Gastrocnemius medialis (tissue), 4 donors: ENCODE data around the gene RGS11. TPM values are rescaled to one million over a fixed set of nuclear protein-coding genes. Genes with fewer than 3 reads are reported as not detected.

Source experiments
- ATAC-seq, 2 donors: fragments of 150-250 bp; one replicate each; pipeline ENCODE4 v1.9.1; 2016
- DNase-seq, 2 donors: peaks; one replicate each; pipeline ENCODE4 v3.0.0-alpha.2; 2019
- H3K27ac ChIP-seq, 4 donors: fragments of 200-600 bp; sonication (generic); 1 replicate in 1 of 4; 2 replicates in 3 of 4; pipeline ENCODE4 v1.5.1; 2016 to 2018; ENCODE audit warnings: mild to moderate bottlenecking in 2 of 4, moderate library complexity in 1 of 4
- H3K27me3 ChIP-seq, 3 donors: fragments of 200-600 bp; sonication (generic) in 2 of 3; 1 replicate in 1 of 3; 2 replicates in 2 of 3; pipeline versions ENCODE4 v1.5.1 to v1.6.0; 2016 to 2019; ENCODE audit warnings: mild to moderate bottlenecking in 1 of 3, moderate library complexity in 1 of 3
- H3K36me3 ChIP-seq, 2 donors: fragments of 200-600 bp; sonication (generic) in 1 of 2; one replicate each; pipeline ENCODE4 v1.5.1; 2017 to 2018
- H3K4me1 ChIP-seq, 2 donors: fragments of 200-600 bp; sonication (generic) in 1 of 2; one replicate each; pipeline ENCODE4 v1.5.1; 2016 to 2017; ENCODE audit warnings: mild to moderate bottlenecking in 2 of 2
- H3K4me3 ChIP-seq, 4 donors: fragments of 200-600 bp; sonication (generic) in 3 of 4; 1 replicate in 1 of 4; 2 replicates in 3 of 4; pipeline ENCODE4 v1.5.1; 2016 to 2019; ENCODE audit warnings: mild to moderate bottlenecking in 2 of 4
- H3K9me3 ChIP-seq, 3 donors: fragments of 200-600 bp; sonication (generic) in 2 of 3; 1 replicate in 1 of 3; 2 replicates in 2 of 3; pipeline ENCODE4 v1.5.1; 2016 to 2019
- CTCF ChIP-seq, 5 experiments: fragments of 450-650 bp in 3 of 5; fragments of 200-600 bp in 2 of 5; sonication (generic) in 2 of 5; IDR thresholded peaks in 4 of 5; conservative IDR thresholded peaks in 1 of 5; 1 replicate in 4 of 5; 2 replicates in 1 of 5; pipeline ENCODE4 v1.5.1; 2016 to 2019; ENCODE audit warnings: antibody characterized with exemption in 5 of 5, mild to moderate bottlenecking in 3 of 5, moderate library complexity in 3 of 5
- POLR2A ChIP-seq, 2 donors: fragments of 450-650 bp; IDR thresholded peaks; one replicate each; pipeline ENCODE4 v1.6.1; 2017; ENCODE audit warnings: antibody characterized with exemption in 2 of 2, mild to moderate bottlenecking in 2 of 2, moderate library complexity in 2 of 2
- in situ Hi-C, 4 donors: fragments of 200-750 bp; cut with MboI; loops; one replicate each; pipeline versions ENCODE4 v1.15.0 to v1.8.0; 2017; ENCODE audit warnings: low sequenced_read_pairs in 4 of 4
- intact Hi-C: fragments of 100-400 bp; cut with DNase I; formaldehyde crosslinking; loops from one replicate; pipeline ENCODE4 v1.15.1; 2023; ENCODE audit warnings: low total_unique reads
- total RNA-seq, 4 donors: library from RNA; depleted of rRNA; stranded (reverse); fragments of >200 nt; gene quantifications; one replicate each; pipeline versions ENCODE4 v1.1.0 to v1.2.3, GENCODE V29; 2016

RGS11 gene
- total RNA-seq, 4 donors from 2014 or later: 1.2 to 2.2 (median 1.6) TPM

- intact Hi-C loops (no loop called here), in situ Hi-C loops (no loop called here)
- H3K27me3 ChIP-seq: no peaks in the 10 kb centered on the region
- TF ChIP-seq POLR2A (IDR thresholded peaks at IDR 0.05) (peak; percentile 98), CTCF (IDR thresholded peaks at IDR 0.05 in 4 of 5, conservative IDR thresholded peaks at IDR 0.05 in 1 of 5) (no peak)
- H3K36me3 ChIP-seq: peaks cover 6 to 39% of the 10 kb centered on the region in 2 donors
- H3K9me3 ChIP-seq: no peaks in the 10 kb centered on the region
- DNase-seq: peak; percentile 77 to 81
- H3K4me3 ChIP-seq: peak within 1 kb of the TSS; percentile 73 to 93 (median 90)
- H3K27ac ChIP-seq: peak within 1 kb of the TSS; percentile 92 to 98 (median 94)
- peak; percentile 94 for ATAC-seq
- peaks cover 10 to 18% of the 10 kb centered on the region in 2 donors for H3K4me1 ChIP-seq
Observed at GRCh38 chr16:228852-229730, 46.7 kb downstream of the RGS11 start, which contains the start of gene LUC7L. Gene LUC7L, minus strand, starts transcription at chr16:229449. Its CDS starts 110 bp downstream, at chr16:229339.

- TF ChIP-seq POLR2A (IDR thresholded peaks at IDR 0.05): no peak
- no peak for TF ChIP-seq CTCF (IDR thresholded peaks at IDR 0.05 in 4 of 5, conservative IDR thresholded peaks at IDR 0.05 in 1 of 5)
Observed at GRCh38 chr16:228151-228851, 47.4 kb downstream of the RGS11 start.

GRCh38 chr16:220021-220420 lies 55.7 kb downstream of the RGS11 start:
- no peak for DNase-seq
- H3K27me3 ChIP-seq: no peaks in the 10 kb centered on the region
- in situ Hi-C loops: no loop called here
- intact Hi-C loops: no loop called here
- TF ChIP-seq POLR2A (IDR thresholded peaks at IDR 0.05) (no peak), CTCF (IDR thresholded peaks at IDR 0.05 in 4 of 5, conservative IDR thresholded peaks at IDR 0.05 in 1 of 5) (no peak)
- no peak overlapping the region for H3K27ac ChIP-seq
- H3K4me3 ChIP-seq: no peak overlapping the region
- H3K4me1 ChIP-seq: no peaks in the 10 kb centered on the region
- no peak for ATAC-seq
- peaks cover 0 to 93% of the 10 kb centered on the region in 2 donors for H3K36me3 ChIP-seq
- no peaks in the 10 kb centered on the region for H3K9me3 ChIP-seq

More at GRCh38 chr16:228151-228851, 47.4 kb downstream of the RGS11 start:
- Histone ChIP-seq H3K36me3 (peaks cover 6 to 47% of the 10 kb centered on the region in 2 donors), H3K27me3 (no peaks in the 10 kb centered on the region), H3K27ac (peak overlapping the region; percentile 92 to 98 (median 94)), H3K4me1 (peaks cover 10 to 18% of the 10 kb centered on the region in 2 donors), H3K4me3 (peak overlapping the region; percentile 73 to 93 (median 90)), H3K9me3 (no peaks in the 10 kb centered on the region)
- in situ Hi-C loops: no loop called here
- intact Hi-C loops: no loop called here
- no peak for DNase-seq
- ATAC-seq: no peak

Other genes with a start within 250 kb of the RGS11 start
- 1 to 10 TPM; 2.2 to 3.7 (median 2.9) TPM for gene POLR3K, start 222.3 kb downstream of the RGS11 start, total RNA-seq
- 10 to 100 TPM; 42.8 to 77.6 (median 69.7) TPM for gene SNRNP25, start 222.1 kb downstream of the RGS11 start, total RNA-seq
- gene RHBDF1, start 203.3 kb downstream of the RGS11 start, total RNA-seq: 10 to 100 TPM in 1 of 4 donors, 1 to 10 TPM in 3; 5.6 to 22.6 (median 9.1) TPM
- gene MPG, start 197.7 kb downstream of the RGS11 start, total RNA-seq: 100 to 1,000 TPM in 1 of 4 donors, 10 to 100 TPM in 3; 75.0 to 124 (median 83.0) TPM
- 10 to 100 TPM; 12.4 to 24.1 (median 19.4) TPM for gene NPRL3, start 137.3 kb downstream of the RGS11 start, total RNA-seq
- gene HBZ, start 123.3 kb downstream of the RGS11 start, total RNA-seq: not detected
- gene HBM, start 110.0 kb downstream of the RGS11 start, total RNA-seq: not detected
- gene HBA2, start 103.1 kb downstream of the RGS11 start, total RNA-seq: 100 to 1,000 TPM in 2 of 4 donors, 10 to 100 TPM in 1, 1 to 10 TPM in 1; 2.5 to 258 (median 108) TPM
- gene HBA1, start 99.3 kb downstream of the RGS11 start, total RNA-seq: 100 to 1,000 TPM in 1 of 4 donors, 10 to 100 TPM in 2, not detected in 1; 12.3 to 172 (median 49.7) TPM
- gene HBQ1, start 95.5 kb downstream of the RGS11 start, total RNA-seq: not detected
- gene LUC7L, start 46.5 kb downstream of the RGS11 start, total RNA-seq: 10 to 100 TPM; 18.4 to 53.5 (median 31.1) TPM
- 100 to 1,000 TPM in 3 of 4 donors, 10 to 100 TPM in 1; 85.2 to 288 (median 251) TPM for gene FAM234A, start 41.1 kb downstream of the RGS11 start, total RNA-seq
- 1 to 10 TPM in 3 of 4 donors, not detected in 1; 1.4 to 3.5 (median 1.8) TPM for gene ARHGDIG, start 4.6 kb upstream of the RGS11 start, total RNA-seq
- gene PDIA2, start 7.2 kb upstream of the RGS11 start, total RNA-seq: 1 to 10 TPM in 1 of 4 donors, not detected in 3; 2.2 TPM
- gene AXIN1, start 76.8 kb upstream of the RGS11 start, total RNA-seq: 10 to 100 TPM; 27.1 to 41.9 (median 32.7) TPM
- gene MRPL28, start 94.6 kb upstream of the RGS11 start, total RNA-seq: 100 to 1,000 TPM in 1 of 4 donors, 10 to 100 TPM in 3; 72.8 to 122 (median 87.4) TPM
- gene PGAP6, start 106.0 kb upstream of the RGS11 start, total RNA-seq: 10 to 100 TPM; 31.5 to 63.3 (median 50.8) TPM
- gene NME4, start 121.3 kb upstream of the RGS11 start, total RNA-seq: 10 to 100 TPM; 11.6 to 19.3 (median 16.3) TPM
- gene DECR2, start 125.9 kb upstream of the RGS11 start, total RNA-seq: 10 to 100 TPM; 17.0 to 23.3 (median 18.8) TPM
- gene RAB11FIP3, start 149.7 kb upstream of the RGS11 start, total RNA-seq: 10 to 100 TPM; 27.0 to 50.1 (median 34.8) TPM